IPS-18c (cell line): ENCODE data around the gene BLOC1S1.
A peak's percentile ranks its signal among the peaks of the same experiment; 100 is the strongest.

ENCODE experiments used
- H3K4me3 ChIP-seq: 2 replicates; pipeline ENCODE4 v1.7.0; 2013; ENCODE audit warnings: low read depth, mild to moderate bottlenecking, low read length, moderate library complexity; ENCODE audit not compliant: insufficient read depth
- H3K9me3 ChIP-seq: one replicate; pipeline ENCODE4 v1.6.1; 2013; ENCODE audit warnings: mild to moderate bottlenecking, low read length, moderate library complexity; ENCODE audit not compliant: control insufficient read depth, insufficient read depth

The BLOC1S1 gene

DNA sequence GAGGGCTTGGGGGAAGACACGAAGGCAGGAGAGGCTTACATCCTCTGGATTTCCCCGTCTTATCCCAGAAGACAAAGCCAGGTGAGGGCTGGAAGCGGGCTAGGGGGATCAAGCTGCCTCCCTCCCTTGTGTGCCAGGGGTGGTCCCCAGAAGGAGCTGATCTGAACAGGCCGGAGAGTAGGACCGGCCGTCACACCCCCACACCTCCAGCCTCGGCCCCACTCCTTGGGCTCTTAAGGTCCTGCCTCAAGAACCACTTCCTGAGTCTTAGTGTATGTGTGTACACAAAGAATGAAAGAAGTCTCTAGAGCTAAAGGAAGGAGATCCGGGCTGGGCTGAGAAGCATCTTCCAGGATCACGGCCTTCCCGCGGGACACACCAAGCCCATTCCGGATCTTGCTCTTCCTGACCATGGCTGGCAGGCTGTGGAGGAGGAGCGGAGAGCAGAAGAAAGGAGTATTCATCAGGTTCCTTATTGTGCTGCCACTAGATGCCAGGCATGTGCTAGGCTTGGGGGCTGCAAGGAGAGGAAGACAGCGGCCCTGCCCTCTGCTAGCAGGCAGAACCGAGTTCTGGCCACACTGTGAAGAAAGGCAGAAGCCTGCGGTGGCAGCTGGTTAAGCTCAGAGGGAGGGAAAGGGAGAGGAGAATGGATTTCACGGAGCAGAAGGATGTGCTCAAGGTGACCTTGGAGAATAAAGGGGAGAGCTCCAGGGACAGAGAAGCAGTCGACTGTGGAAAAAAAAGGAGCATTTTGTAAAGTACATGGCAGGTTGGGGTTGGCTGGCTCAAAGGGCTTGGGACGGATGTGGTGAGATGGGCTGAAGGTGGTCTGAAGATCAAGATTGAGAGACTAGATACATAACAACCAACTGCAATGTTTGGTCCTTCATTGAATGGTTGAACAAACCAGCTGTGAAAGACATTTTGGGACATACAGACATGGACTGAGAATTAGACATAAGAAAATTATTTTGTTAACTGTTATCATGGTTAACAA lies 14.3 kb downstream of the BLOC1S1 start:
- Histone ChIP-seq H3K9me3 (no peaks in the 10 kb centered on the region), H3K4me3 (peak overlapping the region; percentile 92)

DNA sequence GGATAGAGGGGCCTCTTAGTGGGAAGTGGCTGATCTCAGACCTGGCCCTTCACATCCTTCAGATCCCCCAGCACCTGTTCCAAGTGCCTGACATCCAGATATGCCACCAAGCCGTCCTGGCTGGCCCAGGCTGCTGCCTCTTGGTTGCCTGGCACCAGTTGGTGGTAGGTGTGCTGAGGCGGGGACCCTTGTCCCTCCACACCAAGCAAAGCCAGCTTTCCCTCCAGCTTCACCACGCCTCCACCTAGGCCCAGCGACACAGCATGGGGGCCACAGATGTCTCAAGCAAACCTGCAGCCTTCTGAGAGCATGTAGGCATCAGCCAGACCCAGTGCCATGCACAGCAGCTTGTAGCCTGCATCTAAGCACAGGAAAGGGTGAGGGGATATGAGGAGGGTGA lies 16.4 kb downstream of the BLOC1S1 start:
- no peak overlapping the region for H3K4me3 ChIP-seq
- no peaks in the 10 kb centered on the region for H3K9me3 ChIP-seq

DNA sequence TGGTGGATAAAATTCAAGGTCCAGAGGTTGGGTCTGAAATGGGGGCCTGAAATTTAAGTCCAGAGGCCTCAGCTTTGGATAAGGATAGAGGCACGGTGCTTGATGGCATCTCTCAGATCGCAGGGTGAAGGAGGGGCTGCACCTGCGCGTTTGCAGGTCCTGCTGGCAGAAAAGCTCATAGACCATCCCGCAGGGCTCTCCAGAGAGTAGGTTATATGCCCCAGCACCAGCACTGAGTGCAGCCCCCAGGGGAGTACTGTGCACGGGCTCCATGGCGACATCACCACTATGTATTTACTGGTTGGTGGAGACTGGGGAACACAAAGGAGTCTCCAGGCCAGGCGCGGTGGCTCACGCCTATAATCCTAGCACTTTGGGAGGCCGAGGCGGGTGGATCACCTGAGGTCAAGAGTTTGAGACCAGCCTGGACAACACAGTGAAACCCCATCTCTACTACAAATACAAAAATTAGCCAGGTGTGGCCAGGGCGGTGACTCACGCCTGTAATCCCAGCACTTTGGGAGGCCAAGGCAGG lies 17.2 kb downstream of the BLOC1S1 start:
- Histone ChIP-seq H3K9me3 (no peaks in the 10 kb centered on the region), H3K4me3 (no peak overlapping the region)

DNA sequence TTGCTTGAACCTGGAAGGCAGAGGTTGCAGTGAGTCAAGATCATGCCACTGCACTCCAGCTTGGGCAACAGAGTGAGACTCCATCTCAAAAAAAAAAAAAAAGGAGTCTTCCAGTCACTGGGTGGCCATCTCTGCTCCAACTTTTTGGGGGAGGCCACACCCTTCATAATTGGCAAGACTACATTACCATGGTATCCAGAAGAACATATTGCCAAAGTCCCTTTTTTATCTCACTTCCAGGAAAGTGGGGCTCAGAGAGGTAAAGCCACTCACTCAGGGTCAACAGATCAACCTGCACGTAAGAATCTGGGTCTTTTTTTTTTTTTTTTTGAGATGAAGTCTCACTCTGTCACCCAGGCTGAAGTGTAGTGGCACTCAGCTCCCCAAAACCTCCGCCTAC lies 18.0 kb downstream of the BLOC1S1 start:
- H3K9me3 ChIP-seq, result no peaks in the 10 kb centered on the region
- no peak overlapping the region for H3K4me3 ChIP-seq

DNA sequence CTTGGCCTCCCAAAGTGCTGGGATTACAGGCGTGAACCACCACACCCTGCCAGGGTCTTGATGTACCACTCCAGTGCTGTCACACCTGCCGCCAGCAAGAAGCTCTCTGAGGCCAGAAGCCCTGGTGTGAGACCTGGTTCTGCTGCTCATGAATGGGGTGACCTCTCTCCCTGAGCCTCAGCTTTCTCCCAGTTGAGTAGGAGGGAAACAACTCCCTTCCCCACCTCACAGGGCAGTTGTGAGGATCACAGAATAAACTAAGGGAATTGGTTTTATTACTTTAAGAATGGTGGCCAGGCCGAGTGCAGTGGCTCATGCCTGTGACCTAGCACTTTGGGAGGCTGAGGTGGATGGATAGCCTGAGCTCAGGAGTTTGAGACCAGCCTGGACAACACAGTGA lies 18.7 kb downstream of the BLOC1S1 start:
- H3K4me3 ChIP-seq, result no peak overlapping the region

DNA sequence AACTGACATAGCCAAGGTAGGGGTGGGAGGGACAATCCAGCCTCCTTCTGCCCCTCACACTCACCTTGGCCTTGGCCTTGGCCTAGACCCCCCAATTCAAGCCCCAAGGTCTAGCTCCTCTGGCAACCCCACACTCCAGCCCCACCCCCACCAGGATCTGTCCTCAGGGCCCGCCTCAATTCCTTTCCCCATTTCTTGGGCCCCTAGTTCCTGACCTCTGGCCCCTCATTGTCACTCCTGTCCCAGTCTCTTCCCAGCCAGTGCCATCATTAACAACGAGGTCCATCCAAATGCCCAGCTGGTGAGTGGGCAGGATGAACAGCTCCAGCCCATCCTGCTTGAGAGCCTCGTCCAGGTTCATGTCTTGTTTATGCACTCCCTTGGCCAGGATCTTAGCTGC lies 20.2 kb downstream of the BLOC1S1 start:
- no peaks in the 10 kb centered on the region for H3K9me3 ChIP-seq
- no peak overlapping the region for H3K4me3 ChIP-seq

More for the DNA sequence above, 18.7 kb downstream of the BLOC1S1 start:
- H3K9me3 ChIP-seq, result no peaks in the 10 kb centered on the region

DNA sequence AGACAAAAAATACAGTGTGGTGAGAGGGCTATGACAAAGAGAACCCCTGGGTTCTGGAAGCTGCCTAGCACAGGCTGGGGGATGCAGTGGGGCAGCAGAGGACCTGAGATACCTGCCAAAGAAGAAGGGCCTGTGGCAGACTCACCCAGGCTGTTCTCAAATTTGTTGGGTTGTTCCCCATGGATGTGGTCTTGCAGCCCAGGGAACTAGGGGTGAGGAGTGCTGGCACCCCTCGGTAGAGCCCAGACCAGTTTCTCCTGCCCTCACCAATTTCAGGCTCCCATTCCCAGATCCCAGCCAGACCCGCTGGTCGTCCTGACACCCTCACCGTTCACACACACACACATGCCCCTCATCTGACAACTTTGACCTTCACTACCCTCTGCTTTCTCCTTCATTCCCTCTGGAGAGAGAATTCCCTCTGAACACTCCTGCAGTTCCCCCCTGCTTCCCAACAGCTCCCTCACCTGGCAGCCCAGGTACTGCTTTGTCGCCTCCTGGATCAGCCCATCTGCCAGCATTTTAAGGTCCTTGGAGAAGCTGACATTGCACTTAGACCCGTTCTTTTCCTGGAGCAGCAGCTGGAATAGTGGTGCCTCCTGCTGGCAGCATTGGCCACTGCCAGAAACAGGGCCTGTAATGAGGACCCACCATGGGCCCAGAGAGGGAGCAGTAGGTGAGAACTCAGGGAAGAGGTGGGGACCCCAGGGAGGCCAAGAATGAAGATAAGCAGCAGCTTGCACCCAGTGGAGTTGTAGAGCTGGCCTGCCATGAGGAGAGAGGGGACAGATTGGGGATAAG lies 21.1 kb downstream of the BLOC1S1 start:
- Histone ChIP-seq H3K9me3 (no peaks in the 10 kb centered on the region), H3K4me3 (peak overlapping the region; percentile 61; the same call in 1 of the 2 replicates)

DNA sequence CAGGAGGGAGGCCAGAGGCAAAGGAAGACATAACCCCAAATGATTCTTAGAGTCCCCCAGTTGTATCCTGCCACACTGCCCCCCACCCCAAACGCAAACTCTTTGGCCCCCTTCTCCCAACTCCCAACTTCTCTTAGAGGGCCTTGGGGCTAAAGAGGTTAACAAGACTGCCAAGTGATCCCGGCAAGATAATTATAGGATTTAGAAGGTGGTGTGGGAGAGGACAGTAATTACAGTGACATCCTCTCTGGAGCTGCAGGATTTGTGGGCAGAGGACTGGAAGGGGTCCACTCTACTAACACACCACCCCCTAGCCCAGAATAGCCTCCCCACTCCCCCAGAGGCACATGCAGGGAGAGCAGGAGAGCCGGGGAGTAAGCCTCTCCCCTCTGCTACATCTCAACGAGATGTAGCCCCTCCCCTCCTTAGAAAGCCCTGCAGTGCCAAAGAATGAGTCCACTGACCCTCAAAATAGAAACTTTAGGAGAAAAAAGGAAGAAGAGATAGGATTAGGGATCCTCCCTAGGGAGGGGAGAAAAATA lies 21.8 kb downstream of the BLOC1S1 start:
- Histone ChIP-seq H3K4me3 (peak overlapping the region; percentile 61), H3K9me3 (no peaks in the 10 kb centered on the region)

DNA sequence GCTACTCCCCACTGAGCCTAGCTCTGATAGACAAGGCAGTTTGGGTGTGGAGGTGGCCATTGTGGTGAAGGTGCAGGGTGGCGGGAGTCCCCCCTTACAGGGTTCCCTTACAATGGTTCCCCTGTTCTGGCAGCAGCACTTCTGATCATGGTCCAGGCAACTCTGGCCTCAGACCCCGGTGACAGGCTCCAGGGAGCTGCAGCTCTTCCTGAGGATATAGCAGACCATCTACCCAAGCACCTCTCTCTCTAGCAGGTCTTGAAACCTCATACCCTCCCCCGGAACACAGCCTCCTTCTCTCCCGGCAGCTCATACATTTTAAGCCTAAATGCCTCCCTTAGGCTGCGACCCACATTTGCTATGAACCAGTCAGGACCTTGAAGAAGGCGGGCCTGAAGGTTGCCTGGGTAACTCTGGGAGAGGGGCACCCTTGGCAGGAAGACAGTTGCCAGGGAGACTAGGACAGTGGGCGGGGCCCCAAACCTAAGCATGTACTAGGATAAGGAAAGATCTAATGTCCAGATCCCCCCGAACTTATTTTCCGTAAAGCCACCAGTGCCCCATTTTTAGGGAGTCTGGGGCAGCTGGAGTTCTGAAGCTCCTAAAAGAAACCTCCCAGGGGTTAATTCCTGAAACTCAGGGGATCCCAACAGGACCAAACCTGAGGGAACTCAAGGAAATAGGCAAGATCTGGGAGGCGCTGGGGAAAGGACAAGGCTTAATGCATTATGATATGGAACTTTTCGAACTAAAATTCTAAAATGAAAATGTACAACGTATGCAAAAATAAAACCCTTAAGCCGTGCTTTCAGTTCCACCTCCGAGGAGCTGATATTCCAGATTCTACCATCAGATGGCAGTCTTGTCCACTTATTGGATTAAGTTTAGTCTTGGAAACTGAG lies 22.5 kb downstream of the BLOC1S1 start:
- H3K9me3 ChIP-seq, result no peaks in the 10 kb centered on the region
- peak overlapping the region; percentile 61 for H3K4me3 ChIP-seq

DNA sequence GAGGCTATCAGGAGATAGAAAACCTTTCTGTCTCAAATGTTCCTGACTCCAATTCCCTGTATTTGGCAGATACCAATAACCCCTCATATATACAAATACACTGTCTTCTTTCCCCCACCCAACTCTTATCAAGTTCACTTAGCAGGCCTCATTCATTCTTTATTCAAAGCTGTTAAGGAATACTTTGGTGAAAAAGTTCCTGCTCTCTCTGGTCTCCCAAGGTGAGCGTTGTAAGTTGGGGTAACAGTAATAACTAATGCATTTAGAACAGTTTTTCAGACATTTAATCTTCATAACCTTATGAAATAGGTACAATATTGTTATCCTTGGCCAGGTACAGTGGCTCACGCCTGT lies 23.2 kb downstream of the BLOC1S1 start:
- Histone ChIP-seq H3K9me3 (no peaks in the 10 kb centered on the region), H3K4me3 (no peak overlapping the region)

DNA sequence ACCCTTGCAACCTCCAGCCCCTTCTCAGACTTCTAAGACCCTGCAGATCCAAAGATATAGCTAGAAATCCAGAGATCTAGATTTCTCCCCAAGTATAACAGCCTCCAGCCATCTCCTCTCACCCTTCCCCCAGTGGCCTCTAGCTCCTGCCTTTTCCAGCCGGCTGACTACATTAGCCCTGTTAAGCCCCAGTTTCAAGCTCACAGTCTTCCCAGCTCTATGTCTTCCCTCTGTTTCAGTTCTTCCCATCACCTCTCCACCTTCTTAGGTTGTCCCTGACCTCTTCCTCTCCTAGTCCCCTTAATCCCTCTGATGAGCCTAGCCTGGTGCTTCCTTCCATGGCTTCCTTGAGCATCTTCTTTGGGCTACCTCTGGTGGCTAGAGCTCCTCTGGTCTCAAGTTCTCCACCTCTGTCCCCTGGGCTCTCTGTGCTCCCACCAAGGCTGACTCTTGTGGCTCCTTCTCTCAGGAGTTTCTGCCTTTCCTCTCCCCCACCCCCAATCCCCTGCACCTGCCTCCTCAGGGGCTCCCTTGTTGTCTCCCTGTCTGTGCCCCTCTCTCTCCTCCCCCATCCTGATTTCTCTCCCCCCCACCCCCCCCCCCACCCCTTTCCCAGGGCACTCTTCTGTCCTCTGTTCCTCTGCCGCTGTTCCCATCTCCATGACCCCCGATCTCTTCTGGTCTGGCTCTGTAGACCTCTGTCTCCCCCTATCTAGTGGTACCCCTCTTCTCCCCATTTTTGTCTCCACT lies 26.3 kb downstream of the BLOC1S1 start:
- Histone ChIP-seq H3K9me3 (no peaks in the 10 kb centered on the region), H3K4me3 (peak overlapping the region; percentile 60)

DNA sequence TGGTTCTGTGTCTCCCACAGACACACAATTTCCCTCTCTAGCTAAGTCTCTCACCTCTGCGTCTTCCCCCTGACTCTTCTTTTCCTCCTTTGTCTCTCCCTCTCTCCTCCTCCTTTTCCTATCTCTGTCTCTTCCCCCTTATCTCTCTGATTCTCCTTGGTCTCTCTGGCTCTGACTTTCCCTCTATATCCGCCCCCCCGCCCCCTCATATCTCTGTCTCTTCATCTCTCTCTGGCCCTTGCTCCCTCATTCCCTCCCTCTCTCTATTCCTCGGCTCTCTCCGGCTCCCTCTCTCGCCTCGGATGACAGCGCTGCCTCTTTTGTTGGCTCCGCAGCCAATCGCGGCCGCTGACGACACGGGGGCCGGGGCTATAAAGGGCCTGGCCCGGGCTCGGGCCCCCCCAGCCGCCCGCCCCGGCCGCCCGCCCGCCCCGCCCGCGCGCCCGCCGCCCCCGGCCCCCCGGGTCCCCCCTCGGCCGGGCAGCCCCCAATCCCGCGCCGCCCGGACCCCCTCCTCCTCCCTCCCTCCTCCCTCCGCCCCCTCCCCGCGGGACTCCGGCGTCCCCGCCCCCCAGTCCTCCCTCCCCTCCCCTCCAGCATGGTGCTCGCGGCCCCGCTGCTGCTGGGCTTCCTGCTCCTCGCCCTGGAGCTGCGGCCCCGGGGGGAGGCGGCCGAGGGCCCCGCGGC lies 27.0 kb downstream of the BLOC1S1 start, which contains the start of gene GDF11:
TSS of gene GDF11 (plus strand) at position 404 of the 687 bp plus-strand sequence. CDS start at position 599, 195 bp downstream.
- Histone ChIP-seq H3K9me3 (no peaks in the 10 kb centered on the region), H3K4me3 (peak within 1 kb of the TSS; percentile 97)

DNA sequence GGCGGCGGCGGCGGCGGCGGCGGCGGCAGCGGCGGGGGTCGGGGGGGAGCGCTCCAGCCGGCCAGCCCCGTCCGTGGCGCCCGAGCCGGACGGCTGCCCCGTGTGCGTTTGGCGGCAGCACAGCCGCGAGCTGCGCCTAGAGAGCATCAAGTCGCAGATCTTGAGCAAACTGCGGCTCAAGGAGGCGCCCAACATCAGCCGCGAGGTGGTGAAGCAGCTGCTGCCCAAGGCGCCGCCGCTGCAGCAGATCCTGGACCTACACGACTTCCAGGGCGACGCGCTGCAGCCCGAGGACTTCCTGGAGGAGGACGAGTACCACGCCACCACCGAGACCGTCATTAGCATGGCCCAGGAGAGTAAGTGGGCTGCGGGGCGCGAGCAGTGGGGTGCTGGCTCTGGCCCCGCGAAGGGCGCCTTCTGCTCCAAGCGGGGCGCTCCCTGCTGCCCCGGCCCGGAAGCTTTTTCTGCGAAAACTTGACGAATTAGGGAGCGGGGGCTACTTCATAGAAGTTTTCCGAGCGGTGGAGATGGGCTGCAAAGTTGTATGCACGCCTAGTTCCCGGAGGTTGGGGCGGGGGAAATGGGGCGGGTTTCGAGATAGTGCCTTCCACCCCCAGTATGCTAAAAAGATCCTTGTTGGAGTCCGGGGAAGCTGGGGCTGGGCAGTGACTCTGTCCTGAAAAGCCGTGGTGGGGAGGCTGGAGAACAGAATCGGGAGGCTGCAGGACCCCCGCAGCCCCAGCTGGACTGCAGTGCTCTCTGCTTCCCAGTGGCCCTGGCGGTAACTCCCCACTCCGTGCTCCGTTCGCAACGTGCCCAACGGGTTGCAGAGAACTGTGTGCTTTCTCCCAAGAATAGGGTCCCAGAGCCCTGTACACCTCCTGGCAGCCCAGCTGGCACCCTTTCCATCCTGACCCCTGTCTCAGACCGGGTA lies 27.8 kb downstream of the BLOC1S1 start:
- Histone ChIP-seq H3K4me3 (peak overlapping the region; percentile 97), H3K9me3 (peaks cover 2% of the 10 kb centered on the region)

DNA sequence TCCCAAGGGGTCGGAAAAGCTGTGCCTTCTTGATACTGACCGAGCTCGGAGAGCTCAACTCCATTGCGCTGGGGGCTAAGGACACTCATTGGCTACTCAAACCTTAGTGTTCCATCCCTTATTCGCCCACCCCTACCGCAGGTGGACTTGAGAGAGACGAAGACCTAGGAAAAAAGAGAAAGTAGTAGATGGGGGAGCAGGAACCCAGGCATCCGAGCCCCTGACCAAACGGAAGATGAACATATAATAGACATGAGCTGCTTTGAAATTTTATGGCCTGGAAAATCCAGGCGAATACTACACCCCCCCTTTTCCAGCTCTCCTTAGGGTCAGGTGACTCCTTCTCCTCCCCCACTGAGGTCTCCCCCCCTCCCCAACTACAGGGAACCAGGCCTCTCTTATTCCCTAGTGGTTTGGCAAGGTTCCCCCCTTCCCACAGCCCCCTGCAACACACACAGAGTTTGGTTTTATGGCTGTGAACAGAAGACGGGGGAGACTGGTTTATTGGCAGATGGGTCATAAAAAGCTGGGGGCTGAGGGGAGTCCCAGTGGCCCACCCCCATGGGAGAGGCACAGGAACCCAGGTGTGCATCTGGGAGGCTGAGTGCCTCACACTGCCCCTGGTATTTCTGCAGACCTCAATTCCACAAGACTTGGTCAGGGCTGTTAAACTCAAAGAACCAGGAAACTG lies 28.6 kb downstream of the BLOC1S1 start:
- peak overlapping the region; percentile 97 for H3K4me3 ChIP-seq
- peaks cover 2% of the 10 kb centered on the region for H3K9me3 ChIP-seq
